Measurements from ENCODE around the gene DACT2.

- TF ChIP-seq POU5F1 (IDR thresholded peaks at IDR 0.05; ENCODE audit: borderline replicate concordance, low read depth, low read length, partially characterized antibody) (no peak), NR1H2 (CRISPR knock-in tag; IDR thresholded peaks at IDR 0.05) (no peak), NCOR1 (IDR thresholded peaks at IDR 0.05) (no peak)
- TF ChIP-seq, protein P1, sequence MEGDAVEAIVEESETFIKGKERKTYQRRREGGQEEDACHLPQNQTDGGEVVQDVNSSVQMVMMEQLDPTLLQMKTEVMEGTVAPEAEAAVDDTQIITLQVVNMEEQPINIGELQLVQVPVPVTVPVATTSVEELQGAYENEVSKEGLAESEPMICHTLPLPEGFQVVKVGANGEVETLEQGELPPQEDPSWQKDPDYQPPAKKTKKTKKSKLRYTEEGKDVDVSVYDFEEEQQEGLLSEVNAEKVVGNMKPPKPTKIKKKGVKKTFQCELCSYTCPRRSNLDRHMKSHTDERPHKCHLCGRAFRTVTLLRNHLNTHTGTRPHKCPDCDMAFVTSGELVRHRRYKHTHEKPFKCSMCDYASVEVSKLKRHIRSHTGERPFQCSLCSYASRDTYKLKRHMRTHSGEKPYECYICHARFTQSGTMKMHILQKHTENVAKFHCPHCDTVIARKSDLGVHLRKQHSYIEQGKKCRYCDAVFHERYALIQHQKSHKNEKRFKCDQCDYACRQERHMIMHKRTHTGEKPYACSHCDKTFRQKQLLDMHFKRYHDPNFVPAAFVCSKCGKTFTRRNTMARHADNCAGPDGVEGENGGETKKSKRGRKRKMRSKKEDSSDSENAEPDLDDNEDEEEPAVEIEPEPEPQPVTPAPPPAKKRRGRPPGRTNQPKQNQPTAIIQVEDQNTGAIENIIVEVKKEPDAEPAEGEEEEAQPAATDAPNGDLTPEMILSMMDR (IDR thresholded peaks at IDR 0.05 in 2 of 3, conservative IDR thresholded peaks at IDR 0.05 in 1 of 3; ENCODE audit: insufficient read depth in 2 of 3, low read depth in 1 of 3, low read length in 3 of 3), result no peak
These were observed 848 bp downstream of the DACT2 start for GRCh38 chr6:168318579-168319278.
